Cardiac muscle cell (in vitro differentiated cells and primary cell): ENCODE data around the gene KCNE4. TPM values are rescaled to one million over a fixed set of nuclear protein-coding genes. Genes with fewer than 3 reads are reported as not detected.

Source experiments
- DNase-seq, 2 donors: peaks; one replicate each; pipeline versions ENCODE4 v3.0.0 to v3.0.0-alpha.2; 2010 to 2017; ENCODE audit warnings: low read depth in 1 of 2, low spot score in 1 of 2
- H3K27ac ChIP-seq: fragments of 200-600 bp; sonication (generic); 2 replicates; pipeline ENCODE4 v1.5.1; 2016
- H3K27me3 ChIP-seq: fragments of 200-600 bp; sonication (generic); 2 replicates; pipeline ENCODE4 v1.6.0; 2016; ENCODE audit warnings: control low read depth
- H3K36me3 ChIP-seq: fragments of 200-600 bp; sonication (generic); 2 replicates; pipeline ENCODE4 v1.5.1; 2016; ENCODE audit warnings: control low read depth
- H3K4me1 ChIP-seq: fragments of 200-600 bp; sonication (generic); 2 replicates; pipeline ENCODE4 v1.8.1; 2017; ENCODE audit warnings: low read depth, mild to moderate bottlenecking, mixed run types
- H3K4me3 ChIP-seq: fragments of 200-600 bp; sonication (generic); 2 replicates; pipeline ENCODE4 v1.5.1; 2016; ENCODE audit warnings: mild to moderate bottlenecking
- H3K9me3 ChIP-seq: fragments of 200-600 bp; sonication (generic); 2 replicates; pipeline ENCODE4 v1.5.1; 2017; ENCODE audit warnings: low read depth, mild to moderate bottlenecking, control low read depth
- CTCF ChIP-seq: IDR thresholded peaks from 2 replicates; pipeline ENCODE4 v1.5.1; 2012; ENCODE audit warnings: low read depth, mild to moderate bottlenecking, low read length
- polyA plus RNA-seq: library from polyadenylated mRNA; unstranded; fragments of >200 nt; fragmentation: Nextera tagmentation; extraction: Ambion mirVana; gene quantifications from 2 replicates; pipeline ENCODE4 v1.2.1, GENCODE V29; 2016
- total RNA-seq: library from RNA; depleted of rRNA; stranded (reverse); fragments of >200 nt; gene quantifications from 2 replicates; pipeline ENCODE4 v1.2.3, GENCODE V29; 2016

KCNE4 gene, protein sequence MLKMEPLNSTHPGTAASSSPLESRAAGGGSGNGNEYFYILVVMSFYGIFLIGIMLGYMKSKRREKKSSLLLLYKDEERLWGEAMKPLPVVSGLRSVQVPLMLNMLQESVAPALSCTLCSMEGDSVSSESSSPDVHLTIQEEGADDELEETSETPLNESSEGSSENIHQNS
- total RNA-seq: 0.12 and 0.21 TPM in 2 replicates
- polyA plus RNA-seq: 0.71 TPM in 1 of 2 replicates, not detected in the other

DNA sequence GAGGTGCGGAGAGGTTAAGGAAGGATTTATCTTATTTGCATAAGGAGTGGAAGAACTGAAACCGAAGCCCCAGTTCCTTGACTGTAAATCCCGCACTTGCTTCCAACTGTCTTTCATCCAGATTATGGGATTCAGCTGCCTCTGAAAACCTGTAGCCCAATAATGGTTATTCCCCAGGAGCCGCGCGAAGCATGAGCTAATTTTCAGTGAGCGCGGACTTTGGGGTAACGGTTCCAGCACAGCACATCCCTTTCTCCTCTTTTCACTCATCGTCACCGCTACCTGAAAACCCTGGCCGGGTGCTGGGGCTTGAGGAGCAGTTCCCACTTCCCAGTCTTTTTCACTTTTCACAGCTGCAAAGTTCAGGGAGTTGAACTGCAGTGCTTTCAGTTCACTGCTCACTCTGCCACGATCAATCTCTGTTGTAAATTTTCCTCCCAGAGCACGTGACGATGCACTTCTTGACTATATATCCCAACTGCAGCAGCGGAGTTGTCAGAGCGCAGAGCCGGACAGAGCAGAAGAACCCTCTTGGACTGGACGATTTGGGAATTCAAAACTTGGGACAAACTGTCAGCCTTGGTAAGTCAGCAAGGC lies at the start of gene KCNE4:
KCNE4 (plus strand) TSS at position 498 of the 597 bp plus-strand sequence. CDS start 641 bp downstream, outside the sequence.
- Histone ChIP-seq H3K27me3 (no peaks in the 10 kb centered on the region), H3K4me1 (peaks cover 22% of the 10 kb centered on the region), H3K4me3 (no peak within 1 kb of the TSS), H3K27ac (no peak within 1 kb of the TSS), H3K9me3 (no peaks in the 10 kb centered on the region), H3K36me3 (no peaks in the 10 kb centered on the region)
- DNase-seq: peak in 1 of 2 donors; percentile 74
- no peak for TF ChIP-seq CTCF

- DNase-seq: no peak
- H3K4me3 ChIP-seq: no peak overlapping the region
- no peaks in the 10 kb centered on the region for H3K36me3 ChIP-seq
- no peaks in the 10 kb centered on the region for H3K4me1 ChIP-seq
- H3K9me3 ChIP-seq: no peaks in the 10 kb centered on the region
- TF ChIP-seq CTCF: no peak
- H3K27me3 ChIP-seq: no peaks in the 10 kb centered on the region
- no peak overlapping the region for H3K27ac ChIP-seq
Observed at GRCh38 chr2:223003191-223003590, 48.8 kb upstream of the KCNE4 start.

DNA sequence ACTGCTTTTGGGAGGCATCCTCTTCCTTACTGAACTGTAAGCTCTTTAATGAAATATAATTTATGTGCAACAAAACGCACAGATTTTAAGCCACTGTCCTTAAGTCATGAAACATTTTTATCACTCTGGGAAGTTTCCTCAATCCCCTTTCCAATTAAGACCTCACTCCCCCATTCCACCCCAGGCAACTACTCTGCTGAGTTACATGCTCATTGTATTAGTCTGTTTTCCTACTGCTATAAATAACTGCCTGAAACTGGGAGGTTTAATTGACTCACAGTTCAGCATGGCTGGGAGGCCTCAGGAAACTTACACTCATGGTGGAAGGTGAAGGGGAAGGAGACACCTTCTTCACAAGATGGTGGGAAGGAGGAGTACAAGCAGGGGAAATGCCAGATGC lies 46.5 kb upstream of the KCNE4 start:
- Histone ChIP-seq H3K4me3 (no peak overlapping the region), H3K9me3 (no peaks in the 10 kb centered on the region), H3K4me1 (no peaks in the 10 kb centered on the region), H3K36me3 (no peaks in the 10 kb centered on the region), H3K27me3 (no peaks in the 10 kb centered on the region), H3K27ac (no peak overlapping the region)
- no peak for DNase-seq
- TF ChIP-seq CTCF: no peak

DNA sequence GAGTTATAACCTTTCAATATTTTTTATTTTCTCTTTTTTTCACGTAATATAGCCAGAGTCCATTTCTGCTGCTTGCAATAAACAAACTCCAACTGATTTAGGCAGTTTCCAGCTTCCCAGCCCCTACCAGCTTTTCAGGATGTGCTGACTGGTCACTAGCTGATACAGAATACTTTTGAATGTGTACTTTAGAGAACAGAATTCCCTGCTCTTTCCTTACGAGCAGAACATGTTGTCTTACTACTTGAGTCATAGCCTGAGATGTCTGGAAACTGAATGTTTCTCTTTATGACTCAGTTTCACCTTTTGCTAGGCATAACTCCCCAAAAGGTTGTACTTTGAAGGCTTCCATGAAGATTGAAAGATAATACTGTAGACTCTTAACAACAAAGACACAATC lies 44.5 kb upstream of the KCNE4 start:
- no peaks in the 10 kb centered on the region for H3K36me3 ChIP-seq
- H3K9me3 ChIP-seq: no peaks in the 10 kb centered on the region
- H3K4me1 ChIP-seq: no peaks in the 10 kb centered on the region
- TF ChIP-seq CTCF: no peak
- H3K27ac ChIP-seq: no peak overlapping the region
- no peak overlapping the region for H3K4me3 ChIP-seq
- DNase-seq: no peak
- H3K27me3 ChIP-seq: no peaks in the 10 kb centered on the region

- no peaks in the 10 kb centered on the region for H3K27me3 ChIP-seq
- no peak overlapping the region for H3K27ac ChIP-seq
- no peaks in the 10 kb centered on the region for H3K4me1 ChIP-seq
- H3K9me3 ChIP-seq: no peaks in the 10 kb centered on the region
- DNase-seq: no peak
- H3K4me3 ChIP-seq: no peak overlapping the region
- no peaks in the 10 kb centered on the region for H3K36me3 ChIP-seq
- TF ChIP-seq CTCF: no peak
Observed at GRCh38 chr2:223008162-223008561, 43.8 kb upstream of the KCNE4 start.
